A673 (cell line): Measurements from ENCODE around the gene MLEC.

Experiments used
- EZH2 ChIP-seq: fragments of 200-600 bp; sonication (generic); IDR thresholded peaks from 2 replicates; pipeline ENCODE4 v1.6.1; 2017; ENCODE audit warnings: borderline replicate concordance, low read depth, mild to moderate bottlenecking, mixed read lengths, antibody characterized with exemption, low read length; ENCODE audit not compliant: poor library complexity, severe bottlenecking
- TF ChIP-seq, protein P1 (sequence below): fragments of 300-800, 200-600 bp; sonication (generic); conservative IDR thresholded peaks from 2 replicates; pipeline ENCODE4 v1.5.1; 2017; ENCODE audit warnings: low read depth, mild to moderate bottlenecking, antibody characterized with exemption, low read length, moderate library complexity, mixed read lengths

DNA sequence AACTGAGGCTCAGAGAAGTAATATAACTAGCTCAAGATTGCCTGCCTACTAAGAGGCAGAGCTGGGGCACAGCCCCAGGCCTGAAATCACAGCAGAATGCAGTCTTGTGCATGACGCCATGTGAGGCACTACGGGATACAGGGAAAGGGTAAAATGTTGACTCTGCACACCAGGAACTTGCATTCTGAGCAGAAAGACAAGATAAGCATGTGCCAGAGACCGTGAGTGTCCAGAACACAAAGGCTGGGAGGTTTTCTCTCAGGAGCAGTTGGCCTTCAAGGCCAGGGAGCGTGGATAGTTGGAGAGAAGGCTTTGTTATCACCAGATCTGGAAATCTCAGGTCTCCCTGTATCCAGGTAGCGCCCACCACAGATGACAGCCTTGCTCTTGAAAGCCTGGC, 23.2 kb upstream of the MLEC start:
- TF ChIP-seq, protein P1, sequence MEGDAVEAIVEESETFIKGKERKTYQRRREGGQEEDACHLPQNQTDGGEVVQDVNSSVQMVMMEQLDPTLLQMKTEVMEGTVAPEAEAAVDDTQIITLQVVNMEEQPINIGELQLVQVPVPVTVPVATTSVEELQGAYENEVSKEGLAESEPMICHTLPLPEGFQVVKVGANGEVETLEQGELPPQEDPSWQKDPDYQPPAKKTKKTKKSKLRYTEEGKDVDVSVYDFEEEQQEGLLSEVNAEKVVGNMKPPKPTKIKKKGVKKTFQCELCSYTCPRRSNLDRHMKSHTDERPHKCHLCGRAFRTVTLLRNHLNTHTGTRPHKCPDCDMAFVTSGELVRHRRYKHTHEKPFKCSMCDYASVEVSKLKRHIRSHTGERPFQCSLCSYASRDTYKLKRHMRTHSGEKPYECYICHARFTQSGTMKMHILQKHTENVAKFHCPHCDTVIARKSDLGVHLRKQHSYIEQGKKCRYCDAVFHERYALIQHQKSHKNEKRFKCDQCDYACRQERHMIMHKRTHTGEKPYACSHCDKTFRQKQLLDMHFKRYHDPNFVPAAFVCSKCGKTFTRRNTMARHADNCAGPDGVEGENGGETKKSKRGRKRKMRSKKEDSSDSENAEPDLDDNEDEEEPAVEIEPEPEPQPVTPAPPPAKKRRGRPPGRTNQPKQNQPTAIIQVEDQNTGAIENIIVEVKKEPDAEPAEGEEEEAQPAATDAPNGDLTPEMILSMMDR: no peak
- TF ChIP-seq EZH2: no peak
